GM21423 (cell line): ENCODE data around the gene LIMK2.

ENCODE experiments used
- ATAC-seq: cut with Tn5 transposase; IDR thresholded peaks from one replicate; pipeline ENCODE4 v1.9.1; 2021; ENCODE audit warnings: mild to moderate bottlenecking, moderate library complexity; ENCODE audit not compliant: unreplicated experiment

LIMK2 gene

DNA sequence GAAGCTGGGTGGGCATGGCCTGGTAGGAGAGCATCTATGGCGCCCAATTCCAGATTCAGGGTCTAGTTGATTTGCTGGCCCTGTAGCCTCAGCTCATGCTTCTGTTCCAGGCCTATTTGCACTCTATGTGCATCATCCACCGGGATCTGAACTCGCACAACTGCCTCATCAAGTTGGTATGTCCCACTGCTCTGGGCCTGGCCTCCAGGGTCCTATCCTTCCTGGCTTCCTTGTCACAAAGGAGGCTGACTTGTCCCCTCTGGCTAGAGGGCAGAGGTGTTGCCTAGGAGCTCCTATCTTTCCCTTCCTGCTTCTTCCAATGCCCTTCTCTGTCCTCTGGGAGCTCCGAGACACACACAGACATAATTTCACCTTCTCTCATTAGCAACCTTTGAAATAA is 58.9 kb downstream of the LIMK2 start:
- no peak for ATAC-seq

GRCh38 chr22:31271485-31271884 is 59.4 kb downstream of the LIMK2 start:
- ATAC-seq = no peak

DNA sequence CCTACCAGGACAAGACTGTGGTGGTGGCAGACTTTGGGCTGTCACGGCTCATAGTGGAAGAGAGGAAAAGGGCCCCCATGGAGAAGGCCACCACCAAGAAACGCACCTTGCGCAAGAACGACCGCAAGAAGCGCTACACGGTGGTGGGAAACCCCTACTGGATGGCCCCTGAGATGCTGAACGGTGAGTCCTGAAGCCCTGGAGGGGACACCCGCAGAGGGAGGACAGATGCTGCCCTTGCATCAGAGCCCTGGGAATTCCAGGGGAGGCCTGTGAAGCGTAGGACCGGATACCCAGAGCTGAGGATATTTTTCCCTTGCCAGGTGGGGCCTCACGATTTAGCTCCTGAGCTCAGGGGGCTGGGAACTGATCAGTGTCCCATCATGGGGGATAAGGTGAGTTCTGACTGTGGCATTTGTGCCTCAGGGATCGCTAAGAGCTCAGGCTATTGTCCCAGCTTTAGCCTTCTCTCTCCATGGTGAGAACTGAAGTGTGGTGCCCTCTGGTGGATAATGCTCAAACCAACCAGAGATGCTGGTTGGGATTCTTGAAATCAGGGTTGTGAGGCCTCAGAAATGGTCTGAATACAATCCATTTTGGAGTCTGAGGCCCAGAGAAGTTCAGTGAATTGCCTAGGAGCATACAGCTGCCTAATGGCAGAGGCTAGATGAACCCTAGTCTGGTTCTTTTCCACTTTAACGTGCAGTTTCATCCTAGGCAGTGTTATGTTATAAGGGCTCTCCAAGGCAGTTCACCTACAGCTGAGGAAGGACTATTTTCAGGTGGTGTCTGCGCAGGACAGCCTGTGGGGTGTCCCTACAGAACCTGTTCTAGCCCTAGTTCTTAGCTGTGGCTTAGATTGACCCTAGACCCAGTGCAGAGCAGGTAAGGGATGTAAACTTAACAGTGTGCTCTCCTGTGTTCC is 60.7 kb downstream of the LIMK2 start:
- ATAC-seq = no peak

DNA sequence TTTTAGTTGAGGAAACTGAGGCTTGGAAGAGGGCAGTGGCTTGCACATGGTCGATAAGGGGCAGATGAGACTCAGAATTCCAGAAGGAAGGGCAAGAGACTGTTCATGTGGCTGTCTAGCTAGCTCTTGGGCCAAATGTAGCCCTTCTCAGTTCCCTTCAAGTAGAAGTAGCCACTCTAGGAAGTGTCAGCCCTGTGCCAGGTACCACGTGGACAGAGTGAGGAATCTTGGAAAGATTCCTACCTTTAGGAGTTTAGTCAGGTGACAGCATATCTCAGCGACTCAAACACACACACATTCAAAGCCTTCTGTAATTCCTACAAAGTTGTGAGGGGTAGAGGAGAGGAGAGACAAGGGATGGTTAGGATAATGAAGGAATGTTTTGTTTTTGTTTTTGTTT is 61.9 kb downstream of the LIMK2 start:
- no peak for ATAC-seq

DNA sequence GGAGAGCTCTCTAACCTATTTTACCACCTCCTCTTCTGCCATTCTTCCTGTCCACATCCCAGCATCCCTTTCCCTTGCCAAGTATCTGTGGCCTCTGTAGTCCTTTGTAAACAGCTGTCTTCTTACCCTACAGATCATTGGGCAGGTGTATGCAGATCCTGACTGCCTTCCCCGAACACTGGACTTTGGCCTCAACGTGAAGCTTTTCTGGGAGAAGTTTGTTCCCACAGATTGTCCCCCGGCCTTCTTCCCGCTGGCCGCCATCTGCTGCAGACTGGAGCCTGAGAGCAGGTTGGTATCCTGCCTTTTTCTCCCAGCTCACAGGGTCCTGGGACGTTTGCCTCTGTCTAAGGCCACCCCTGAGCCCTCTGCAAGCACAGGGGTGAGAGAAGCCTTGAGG is 62.9 kb downstream of the LIMK2 start:
- no peak for ATAC-seq

DNA sequence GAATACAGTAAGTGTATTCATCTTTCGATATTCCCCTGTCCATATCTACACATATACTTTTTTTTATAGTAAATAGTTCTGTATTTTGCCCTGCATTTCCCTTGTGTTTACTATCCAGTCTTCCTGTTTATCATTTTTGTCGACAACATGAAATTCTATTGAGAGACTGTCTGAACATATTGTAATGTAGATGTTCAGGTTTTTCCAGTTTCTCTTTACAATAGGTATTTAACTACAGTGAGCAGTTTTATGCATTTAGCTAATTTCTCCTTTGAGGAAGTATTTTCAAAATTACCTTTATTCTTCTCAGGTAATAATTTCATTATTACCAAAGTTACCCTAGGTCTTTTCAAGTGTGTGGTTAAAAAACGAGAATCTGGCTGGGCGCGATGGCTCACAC is 63.5 kb downstream of the LIMK2 start:
- no peak for ATAC-seq

- ATAC-seq = no peak
Measured at GRCh38 chr22:31276426-31277167, 64.5 kb downstream of the LIMK2 start.

DNA sequence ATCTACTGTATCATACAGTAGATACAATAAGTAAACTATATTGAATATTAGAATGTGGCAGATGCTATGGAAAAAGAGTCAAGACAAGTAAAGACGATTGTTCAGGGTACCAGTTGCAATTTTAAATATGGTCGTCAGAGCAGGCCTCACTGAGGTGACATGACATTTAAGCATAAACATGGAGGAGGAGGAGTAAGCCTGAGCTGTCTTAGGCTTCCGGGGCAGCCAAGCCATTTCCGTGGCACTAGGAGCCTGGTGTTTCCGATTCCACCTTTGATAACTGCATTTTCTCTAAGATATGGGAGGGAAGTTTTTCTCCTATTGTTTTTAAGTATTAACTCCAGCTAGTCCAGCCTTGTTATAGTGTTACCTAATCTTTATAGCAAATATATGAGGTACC is 65.6 kb downstream of the LIMK2 start:
- ATAC-seq = no peak

DNA sequence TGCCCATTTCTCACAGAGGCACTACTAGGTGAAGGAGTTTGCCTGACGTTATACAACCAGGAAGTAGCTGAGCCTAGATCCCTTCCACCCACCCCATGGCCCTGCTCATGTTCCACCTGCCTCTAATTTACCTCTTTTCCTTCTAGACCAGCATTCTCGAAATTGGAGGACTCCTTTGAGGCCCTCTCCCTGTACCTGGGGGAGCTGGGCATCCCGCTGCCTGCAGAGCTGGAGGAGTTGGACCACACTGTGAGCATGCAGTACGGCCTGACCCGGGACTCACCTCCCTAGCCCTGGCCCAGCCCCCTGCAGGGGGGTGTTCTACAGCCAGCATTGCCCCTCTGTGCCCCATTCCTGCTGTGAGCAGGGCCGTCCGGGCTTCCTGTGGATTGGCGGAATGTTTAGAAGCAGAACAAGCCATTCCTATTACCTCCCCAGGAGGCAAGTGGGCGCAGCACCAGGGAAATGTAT is 66.1 kb downstream of the LIMK2 start:
- no peak for ATAC-seq

GRCh38 chr22:31278626-31279326 is 66.7 kb downstream of the LIMK2 start:
- no peak for ATAC-seq

- no peak for ATAC-seq
Measured at GRCh38 chr22:31279327-31279669, 67.2 kb downstream of the LIMK2 start.

DNA sequence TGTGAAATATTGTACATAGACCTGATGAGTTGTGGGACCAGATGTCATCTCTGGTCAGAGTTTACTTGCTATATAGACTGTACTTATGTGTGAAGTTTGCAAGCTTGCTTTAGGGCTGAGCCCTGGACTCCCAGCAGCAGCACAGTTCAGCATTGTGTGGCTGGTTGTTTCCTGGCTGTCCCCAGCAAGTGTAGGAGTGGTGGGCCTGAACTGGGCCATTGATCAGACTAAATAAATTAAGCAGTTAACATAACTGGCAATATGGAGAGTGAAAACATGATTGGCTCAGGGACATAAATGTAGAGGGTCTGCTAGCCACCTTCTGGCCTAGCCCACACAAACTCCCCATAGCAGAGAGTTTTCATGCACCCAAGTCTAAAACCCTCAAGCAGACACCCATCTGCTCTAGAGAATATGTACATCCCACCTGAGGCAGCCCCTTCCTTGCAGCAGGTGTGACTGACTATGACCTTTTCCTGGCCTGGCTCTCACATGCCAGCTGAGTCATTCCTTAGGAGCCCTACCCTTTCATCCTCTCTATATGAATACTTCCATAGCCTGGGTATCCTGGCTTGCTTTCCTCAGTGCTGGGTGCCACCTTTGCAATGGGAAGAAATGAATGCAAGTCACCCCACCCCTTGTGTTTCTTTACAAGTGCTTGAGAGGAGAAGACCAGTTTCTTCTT is 67.9 kb downstream of the LIMK2 start:
- ATAC-seq = no peak

- ATAC-seq = no peak
Measured at GRCh38 chr22:31281733-31282132, 69.6 kb downstream of the LIMK2 start.

DNA sequence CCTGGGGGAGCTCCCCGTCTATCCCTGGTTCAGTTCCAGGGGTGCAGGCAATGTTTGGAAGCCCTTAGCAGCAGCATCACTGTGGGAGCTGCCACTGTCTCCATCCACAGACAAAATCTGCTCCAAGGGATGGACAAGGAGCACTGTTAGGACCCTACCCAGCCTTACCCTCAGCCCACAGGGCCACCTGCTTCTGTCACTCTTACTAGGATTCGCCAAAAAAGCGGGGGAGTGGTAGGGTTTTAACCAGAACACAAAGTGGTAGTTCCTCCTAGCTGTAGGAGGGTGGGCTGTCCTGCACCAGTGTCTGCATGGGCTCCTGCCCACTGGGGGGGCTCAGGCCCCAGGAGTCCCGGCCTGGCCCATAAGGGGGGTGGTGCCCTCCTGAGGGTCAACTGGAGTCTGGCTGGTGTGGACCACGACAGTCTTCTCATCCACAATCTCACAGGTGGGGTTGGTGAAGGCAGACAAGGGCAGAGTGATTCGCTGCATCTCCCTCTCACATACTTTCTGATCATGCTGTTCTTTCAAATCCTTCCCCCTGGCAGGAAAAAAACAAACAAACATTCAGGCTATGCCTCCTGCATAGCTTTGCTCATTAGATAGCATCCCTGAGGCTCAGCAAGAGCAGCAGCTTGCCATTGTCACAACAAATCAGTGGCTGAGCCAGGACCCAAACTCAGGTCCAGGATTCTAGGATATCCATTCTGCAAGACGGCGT is 70.8 kb downstream of the LIMK2 start:
- ATAC-seq = no peak

DNA sequence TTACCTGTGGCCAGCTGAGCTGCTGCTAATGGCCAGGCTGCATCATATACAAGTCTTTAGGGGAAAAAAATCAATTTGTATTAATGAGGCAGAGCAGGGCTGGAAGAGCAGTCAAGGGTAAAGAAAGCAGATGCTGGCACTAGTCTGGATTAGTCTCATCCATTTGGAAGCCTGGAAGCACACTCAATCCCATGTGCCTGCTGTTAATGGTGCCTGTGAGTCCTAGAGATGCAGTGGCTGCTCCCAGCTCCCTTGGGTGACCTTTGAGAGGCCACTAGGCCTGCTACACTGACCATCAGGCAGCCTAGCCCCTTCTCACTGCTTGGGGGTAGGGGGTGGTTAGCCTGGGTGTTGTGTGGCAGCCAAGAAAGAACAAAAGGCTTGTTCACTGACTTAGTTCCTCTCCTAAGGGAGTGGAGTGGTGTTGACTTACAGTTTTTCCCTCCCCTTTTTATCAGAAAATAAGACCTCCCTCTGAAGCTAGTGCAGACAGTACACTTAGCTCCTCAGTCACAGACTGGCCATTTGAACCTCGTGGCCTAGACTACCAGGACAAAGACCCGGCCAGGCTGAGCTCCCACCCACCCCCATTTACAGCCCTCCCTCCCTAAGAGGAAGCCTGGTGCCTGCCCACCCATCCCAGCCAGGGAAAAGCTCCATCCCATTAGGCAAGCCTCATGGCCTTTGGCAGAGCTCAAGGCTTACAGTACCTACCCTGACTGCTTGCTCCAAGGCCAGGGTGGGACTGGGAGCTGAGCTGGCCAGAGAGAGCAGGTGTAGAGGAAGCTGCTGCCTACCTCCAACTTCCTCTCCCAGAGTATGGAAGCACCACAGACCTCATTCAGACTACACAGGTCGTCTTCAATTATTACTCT is 72.4 kb downstream of the LIMK2 start:
- ATAC-seq = no peak

GRCh38 chr22:31286360-31287255 is 74.5 kb downstream of the LIMK2 start:
- no peak for ATAC-seq

- ATAC-seq = no peak
Measured at GRCh38 chr22:31287818-31288495, 75.9 kb downstream of the LIMK2 start.
